ENCODE data around the gene TSHR. TPM values are rescaled to one million over a fixed set of nuclear protein-coding genes. Genes with fewer than 3 reads are reported as not detected.

The TSHR gene
- total RNA-seq, 6 experiments from 2014 or later: not detected

GRCh38 chr14:81170104-81170828 is 214.8 kb downstream of the TSHR start:
- Mint-ChIP-seq H3K27me3 (ENCODE audit: insufficient read depth) (no peaks in the 10 kb centered on the region), H3K27ac (peak overlapping the region; percentile 96), H3K4me3 (peak overlapping the region; percentile 94), H3K9me3 (no peaks in the 10 kb centered on the region), H3K4me1 (ENCODE audit: low read depth) (peaks cover 44% of the 10 kb centered on the region), H3K36me3 (ENCODE audit: low read depth) (peaks cover 5% of the 10 kb centered on the region)
- TF ChIP-seq CTCF (IDR thresholded peaks at IDR 0.05): peak; percentile 94
- DNase-seq: peak; percentile 84

- Mint-ChIP-seq H3K27ac (peak overlapping the region; percentile 96), H3K4me1 (ENCODE audit: low read depth) (peaks cover 44% of the 10 kb centered on the region), H3K27me3 (ENCODE audit: insufficient read depth) (no peaks in the 10 kb centered on the region), H3K36me3 (ENCODE audit: low read depth) (peaks cover 5% of the 10 kb centered on the region), H3K4me3 (peak overlapping the region; percentile 94), H3K9me3 (no peaks in the 10 kb centered on the region)
- peak; percentile 54 for TF ChIP-seq CTCF (IDR thresholded peaks at IDR 0.05)
- DNase-seq: no peak
Observed at GRCh38 chr14:81170829-81171195, 215.4 kb downstream of the TSHR start.

GRCh38 chr14:81172353-81172752 is 216.9 kb downstream of the TSHR start:
- H3K4me1 Mint-ChIP-seq (ENCODE audit: low read depth): peaks cover 54% of the 10 kb centered on the region
- no peaks in the 10 kb centered on the region for H3K9me3 Mint-ChIP-seq
- peak; percentile 11 for DNase-seq

GRCh38 chr14:81172881-81173280 is 217.5 kb downstream of the TSHR start:
- no peaks in the 10 kb centered on the region for H3K27me3 Mint-ChIP-seq (ENCODE audit: insufficient read depth)
- TF ChIP-seq CTCF (IDR thresholded peaks at IDR 0.05): no peak
- DNase-seq: peak; percentile 42
- peaks cover 5% of the 10 kb centered on the region for H3K36me3 Mint-ChIP-seq (ENCODE audit: low read depth)
- peak overlapping the region; percentile 63 for H3K27ac Mint-ChIP-seq
- H3K4me3 Mint-ChIP-seq: peak overlapping the region; percentile 2
- no peaks in the 10 kb centered on the region for H3K9me3 Mint-ChIP-seq
- peaks cover 60% of the 10 kb centered on the region for H3K4me1 Mint-ChIP-seq (ENCODE audit: low read depth)

More at GRCh38 chr14:81172353-81172752, 216.9 kb downstream of the TSHR start:
- Mint-ChIP-seq H3K27me3 (ENCODE audit: insufficient read depth) (no peaks in the 10 kb centered on the region), H3K27ac (peak overlapping the region; percentile 63), H3K36me3 (ENCODE audit: low read depth) (peaks cover 5% of the 10 kb centered on the region), H3K4me3 (peak overlapping the region; percentile 2)
- TF ChIP-seq CTCF (IDR thresholded peaks at IDR 0.05): no peak

GRCh38 chr14:81176241-81176640 is 220.8 kb downstream of the TSHR start:
- H3K9me3 Mint-ChIP-seq: no peaks in the 10 kb centered on the region
- peaks cover 14% of the 10 kb centered on the region for H3K36me3 Mint-ChIP-seq (ENCODE audit: low read depth)
- H3K4me1 Mint-ChIP-seq (ENCODE audit: low read depth): peaks cover 45% of the 10 kb centered on the region
- no peaks in the 10 kb centered on the region for H3K27me3 Mint-ChIP-seq (ENCODE audit: insufficient read depth)
- no peak for TF ChIP-seq CTCF (IDR thresholded peaks at IDR 0.05)
- no peak for DNase-seq
- H3K27ac Mint-ChIP-seq: no peak overlapping the region
- H3K4me3 Mint-ChIP-seq: no peak overlapping the region

Measured in HFFc6 (cell line).